HG03575 (cell line): ENCODE data around the gene ADGRL2.
"Not testable (repeated sequence)": the region's sequence is repeated elsewhere in the genome, so short reads cannot be mapped to it uniquely, and the experiment has no call there.

Experiments
- ATAC-seq: cut with Tn5 transposase; IDR thresholded peaks from one replicate; pipeline ENCODE4 v1.9.1; 2021; ENCODE audit not compliant: unreplicated experiment, insufficient number of reproducible peaks, low FRiP score; ENCODE audit errors: extremely low read depth

ADGRL2 gene

GRCh38 chr1:81885291-81885690, 84.6 kb downstream of the ADGRL2 start:
- no peak for ATAC-seq

GRCh38 chr1:81886292-81886691, 85.6 kb downstream of the ADGRL2 start:
- not testable (repeated sequence) for ATAC-seq

DNA sequence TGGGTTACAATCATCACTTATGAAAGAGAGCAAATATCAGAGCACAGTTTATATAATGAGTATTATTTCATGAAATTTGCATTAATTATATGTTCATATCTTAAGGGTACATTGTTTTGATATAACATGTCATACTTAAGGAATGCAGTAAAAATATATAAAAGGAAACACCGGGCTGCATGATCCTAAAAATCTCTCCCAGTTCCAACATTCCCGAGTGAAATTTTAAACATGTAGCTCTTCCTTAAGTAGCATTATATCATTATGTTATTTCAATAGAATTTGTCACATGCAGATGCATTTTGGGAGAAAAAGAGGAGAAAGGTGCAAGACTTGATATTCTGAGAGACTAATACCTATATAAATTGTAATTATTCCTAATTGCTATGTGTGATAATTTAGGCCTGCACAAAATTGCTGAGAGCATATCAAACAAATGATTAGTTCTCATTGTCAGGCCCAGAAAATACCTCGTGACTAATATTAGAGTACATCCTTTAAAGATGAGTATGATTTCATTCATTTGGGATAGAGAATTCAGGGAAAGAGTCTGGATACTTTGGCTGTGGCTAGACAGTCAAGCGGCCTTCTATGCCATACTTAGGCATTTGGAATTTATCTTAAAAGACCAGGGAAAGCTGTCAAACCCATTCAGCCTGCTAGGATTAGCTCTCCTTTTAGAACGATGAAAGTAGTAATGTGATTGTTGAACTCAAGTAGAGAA, 86.8 kb downstream of the ADGRL2 start:
- no peak for ATAC-seq

DNA sequence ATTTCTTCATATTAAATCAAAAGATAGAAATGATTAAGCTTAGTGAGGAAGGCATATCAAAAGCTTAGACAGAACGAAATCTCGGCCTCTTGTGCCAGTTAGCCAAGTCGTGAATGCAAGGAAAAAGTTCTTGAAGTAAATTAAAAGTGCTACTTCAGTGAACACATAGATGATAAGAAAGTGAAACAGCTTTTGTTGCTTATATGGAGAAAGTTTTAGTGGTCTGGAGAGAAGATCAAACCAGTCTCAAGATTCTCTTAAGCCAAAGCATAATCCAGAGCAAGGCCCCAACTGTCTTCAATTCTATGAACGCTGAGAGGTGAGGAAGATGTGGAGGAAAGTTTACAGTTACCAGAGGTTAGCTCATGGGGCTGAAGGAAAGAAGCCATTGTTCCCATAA, 88.4 kb downstream of the ADGRL2 start:
- no peak for ATAC-seq

- ATAC-seq, result no peak
Measured at GRCh38 chr1:81894867-81895266, 94.1 kb downstream of the ADGRL2 start.

DNA sequence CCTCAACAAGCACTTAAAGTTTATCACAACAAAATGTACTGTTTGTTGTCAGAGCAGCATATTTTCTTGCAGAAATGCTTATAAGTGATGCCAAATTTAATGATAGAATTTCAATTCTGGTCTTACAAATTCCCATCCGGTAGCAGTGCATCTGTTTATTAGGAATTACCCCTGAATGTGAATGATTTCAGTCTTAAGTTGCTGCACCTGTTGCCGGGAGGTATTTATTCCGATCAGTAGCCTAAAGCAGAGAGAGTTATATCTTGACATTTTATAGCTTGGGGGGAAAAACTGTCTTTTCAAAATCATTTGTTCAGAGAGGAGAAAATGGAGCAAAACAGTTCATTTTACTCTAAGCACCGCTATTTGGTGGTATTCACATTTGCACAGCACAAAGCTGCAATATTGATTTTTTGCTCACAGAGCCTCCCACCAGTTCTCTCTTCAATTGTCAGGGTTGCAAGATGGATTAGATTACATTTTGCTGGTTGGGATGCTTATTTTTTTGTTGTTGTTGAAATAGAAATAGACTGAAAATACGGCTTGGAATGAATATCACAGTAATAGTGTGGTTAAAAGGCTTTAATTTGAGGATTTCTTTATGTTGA, 98.6 kb downstream of the ADGRL2 start:
- ATAC-seq, result no peak

GRCh38 chr1:81907575-81907974, 106.8 kb downstream of the ADGRL2 start:
- no peak for ATAC-seq

DNA sequence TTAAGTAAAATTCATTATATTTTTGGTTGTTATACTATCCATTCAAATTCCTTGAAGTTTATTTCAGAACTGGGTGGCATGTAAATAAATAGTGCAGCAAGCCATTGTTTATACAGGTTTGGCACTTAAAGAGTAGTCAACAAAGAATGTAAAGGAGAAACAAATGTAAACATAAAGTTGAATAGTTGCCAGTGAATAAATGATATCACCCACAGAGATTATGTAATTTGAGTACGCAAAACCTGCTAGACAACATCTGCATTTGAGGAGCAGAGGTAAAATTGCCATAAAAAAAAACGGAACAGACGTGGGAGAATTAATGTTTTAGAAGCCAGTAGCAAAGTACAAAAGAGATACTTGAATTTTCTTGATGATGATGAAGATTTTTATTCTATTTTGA, 111.6 kb downstream of the ADGRL2 start:
- ATAC-seq, result no peak

GRCh38 chr1:81915937-81916336, 115.2 kb downstream of the ADGRL2 start:
- ATAC-seq, result no peak

DNA sequence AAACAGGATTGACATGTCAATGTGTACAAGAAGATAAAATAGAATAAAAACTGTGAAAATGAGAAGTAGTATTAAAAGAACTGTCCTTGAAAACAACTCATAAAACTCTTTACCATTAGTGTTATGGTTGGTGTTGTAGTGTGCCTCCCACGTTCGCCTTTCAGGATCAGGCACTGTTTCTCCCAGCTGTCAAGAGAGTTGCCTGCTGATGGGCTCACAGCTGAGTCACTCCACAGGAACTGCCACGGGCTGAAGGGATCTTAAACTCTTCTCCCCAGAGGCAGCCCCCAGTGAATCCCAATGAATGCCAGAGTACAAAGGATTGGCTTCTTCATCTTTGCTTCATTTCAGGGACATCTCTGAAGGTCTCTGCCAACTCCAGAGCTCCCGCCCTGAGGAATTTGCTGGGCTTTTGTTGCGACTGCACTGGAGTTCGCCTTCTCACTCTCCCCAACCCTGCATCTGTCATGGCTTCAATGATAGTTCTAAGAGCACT, 119.6 kb downstream of the ADGRL2 start:
- no peak for ATAC-seq

- ATAC-seq, result no peak
Measured at GRCh38 chr1:81920886-81921285, 120.2 kb downstream of the ADGRL2 start.

DNA sequence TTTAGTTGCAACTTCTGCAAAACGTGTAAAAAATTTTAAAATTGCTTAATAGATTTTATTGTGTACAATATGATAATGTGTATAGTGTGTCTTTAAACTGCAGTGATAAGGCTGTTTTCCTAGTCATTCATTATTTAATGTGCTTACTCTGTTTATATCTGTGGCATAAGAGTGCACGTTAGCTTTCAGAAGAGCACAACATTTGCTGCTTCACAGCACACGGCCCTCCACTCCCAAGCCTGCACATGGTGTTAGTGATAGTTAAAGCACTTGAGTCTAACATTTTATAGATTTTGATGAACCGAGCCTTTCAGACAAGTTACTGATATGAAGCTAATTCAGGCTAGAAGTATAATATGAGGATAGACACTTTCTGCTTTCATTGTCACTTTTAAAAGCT, 120.6 kb downstream of the ADGRL2 start:
- no peak for ATAC-seq

GRCh38 chr1:81921851-81922462, 121.2 kb downstream of the ADGRL2 start:
- ATAC-seq, result no peak

DNA sequence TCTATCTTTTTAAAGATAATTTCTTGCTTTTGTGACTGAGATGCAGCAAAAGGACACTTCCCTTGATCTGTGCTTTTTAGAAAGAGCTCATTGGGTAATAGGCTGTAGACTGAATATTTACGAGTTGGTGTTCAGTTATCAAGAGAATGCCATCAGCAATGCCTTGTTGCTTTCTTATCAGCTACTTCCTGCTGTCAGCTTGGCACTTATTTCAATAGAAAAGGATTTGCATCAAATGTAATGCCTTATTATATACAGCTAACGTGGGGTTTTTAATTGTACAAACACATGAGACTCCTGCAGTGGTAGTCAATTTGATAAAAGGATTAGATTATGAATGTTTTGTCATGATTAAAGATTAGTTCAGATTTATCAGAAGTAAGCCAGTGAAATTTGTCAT, 122.2 kb downstream of the ADGRL2 start:
- no peak for ATAC-seq

- no peak for ATAC-seq
Measured at GRCh38 chr1:81929106-81929505, 128.4 kb downstream of the ADGRL2 start.

DNA sequence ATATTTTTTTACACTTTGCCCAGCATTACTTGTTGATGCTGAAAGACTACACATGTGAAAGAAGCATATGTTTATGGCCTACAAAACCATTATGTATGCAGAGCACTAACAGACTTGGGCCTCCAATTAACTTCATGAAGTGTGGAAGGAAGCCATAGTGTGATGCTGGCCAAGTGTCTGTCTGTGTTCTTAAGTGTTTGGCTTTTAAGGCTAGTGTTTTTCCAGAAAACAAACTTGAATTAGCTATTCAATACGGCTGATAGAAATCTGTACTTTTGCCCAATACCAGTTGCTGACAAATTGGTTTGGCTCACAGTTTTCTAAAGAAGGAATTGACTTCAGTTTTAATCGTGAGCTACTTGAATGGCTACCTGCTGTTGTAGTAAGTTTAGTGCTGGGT, 136.1 kb downstream of the ADGRL2 start:
- no peak for ATAC-seq

DNA sequence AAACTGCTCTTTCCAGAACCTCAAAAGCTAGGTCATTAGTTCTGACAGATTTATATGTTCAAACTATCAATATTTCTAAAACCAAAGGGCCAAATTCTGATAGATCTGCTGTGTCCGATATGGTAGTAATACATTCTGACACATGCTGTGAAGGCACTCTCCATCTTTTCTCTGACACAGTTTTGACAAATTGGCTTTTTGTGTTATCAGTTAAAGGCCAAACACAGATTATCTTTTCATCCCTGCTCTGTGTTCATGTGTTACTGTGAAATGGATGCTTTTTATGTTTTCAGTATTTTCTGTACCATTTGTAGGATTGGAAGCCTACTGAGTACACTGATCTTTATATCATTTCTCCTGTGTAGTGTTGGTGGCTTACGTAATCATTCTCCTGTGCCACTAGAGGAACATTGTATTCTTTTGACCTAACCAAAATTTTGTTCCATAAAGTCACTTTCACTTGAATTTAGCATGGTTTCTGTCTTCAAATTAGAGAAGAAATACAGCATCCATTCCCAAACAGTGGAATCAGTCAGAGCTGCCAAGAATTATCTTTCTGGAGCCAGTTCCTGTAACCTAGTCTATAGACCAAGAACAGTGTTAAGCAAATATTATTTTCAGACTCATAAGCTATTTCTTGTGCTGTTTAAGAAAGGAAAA, 137.2 kb downstream of the ADGRL2 start:
- ATAC-seq, result no peak

DNA sequence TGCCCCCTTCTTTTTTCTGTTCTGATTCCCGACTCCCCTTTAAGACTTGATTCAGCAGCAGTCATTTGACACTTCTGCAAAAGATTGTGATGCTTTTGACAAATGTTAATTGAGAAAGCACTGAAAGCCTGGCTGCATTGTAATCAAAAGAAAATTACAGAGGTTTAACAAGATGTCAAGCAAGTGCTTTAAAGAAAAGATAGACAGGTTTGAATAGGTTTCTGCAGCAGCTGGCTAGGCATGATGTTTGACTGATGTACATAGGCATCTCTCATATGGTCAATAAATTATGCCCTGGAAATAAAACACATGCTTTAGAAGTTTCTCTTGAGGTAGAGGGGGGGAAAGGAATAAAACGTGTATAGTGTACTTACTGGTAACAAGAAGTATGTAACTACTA, 147.8 kb downstream of the ADGRL2 start:
- no peak for ATAC-seq

- no peak for ATAC-seq
Measured at GRCh38 chr1:81949421-81949820, 148.7 kb downstream of the ADGRL2 start.

DNA sequence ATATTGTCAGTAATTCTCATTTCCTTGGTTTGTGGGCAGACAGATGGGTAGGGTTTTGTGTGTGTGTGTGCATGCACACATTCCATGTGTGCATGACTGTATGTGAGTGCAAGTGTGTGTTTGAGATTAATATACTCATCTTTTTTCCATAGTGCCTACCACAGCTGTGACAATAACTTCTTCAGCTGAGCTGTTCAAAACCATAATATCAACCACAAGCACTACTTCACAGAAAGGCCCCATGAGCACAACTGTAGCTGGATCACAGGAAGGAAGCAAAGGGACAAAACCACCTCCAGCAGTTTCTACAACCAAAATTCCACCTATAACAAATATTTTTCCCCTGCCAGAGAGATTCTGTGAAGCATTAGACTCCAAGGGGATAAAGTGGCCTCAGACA, 149.3 kb downstream of the ADGRL2 start:
- ATAC-seq, result no peak
